Upper lobe of left lung (tissue), 4 donors: Measurements from ENCODE around the gene MYOG.

Source experiments
- CTCF ChIP-seq, 6 experiments: fragments of 450-650 bp in 4 of 6; fragments of 200-600 bp in 2 of 6; sonication (generic) in 2 of 6; IDR thresholded peaks; one replicate each; pipeline ENCODE4 v1.5.1; 2016 to 2019; ENCODE audit warnings: antibody characterized with exemption in 6 of 6
- EP300 ChIP-seq, 4 donors: sonication (generic); formaldehyde crosslinking; IDR thresholded peaks; one replicate each; pipeline ENCODE4 v1.5.1; 2017; ENCODE audit warnings: antibody characterized with exemption in 4 of 4, control low read depth in 2 of 4
- POLR2A ChIP-seq, 4 donors: fragments of 450-650 bp; IDR thresholded peaks; one replicate each; pipeline ENCODE4 v1.5.1; 2016 to 2017; ENCODE audit warnings: antibody characterized with exemption in 4 of 4, mild to moderate bottlenecking in 2 of 4

GRCh38 chr1:203037509-203038190 lies 48.2 kb downstream of the MYOG start:
- TF ChIP-seq POLR2A (IDR thresholded peaks at IDR 0.05), result no peak
- no peak for TF ChIP-seq EP300 (IDR thresholded peaks at IDR 0.05)
- no peak for TF ChIP-seq CTCF (IDR thresholded peaks at IDR 0.05)
